Measurements from ENCODE around the gene GNAQ.

GRCh38 chr9:77847059-77847499 is 184.5 kb downstream of the GNAQ start:
- TF ChIP-seq CTCF (IDR thresholded peaks at IDR 0.05 in 2 of 3, conservative IDR thresholded peaks at IDR 0.05 in 1 of 3; ENCODE audit: borderline replicate concordance in 1 of 3, insufficient read depth in 1 of 3, low read depth in 2 of 3, low read length in 2 of 3) (no peak), JUND (IDR thresholded peaks at IDR 0.05) (no peak), POLR2A (IDR thresholded peaks at IDR 0.05; ENCODE audit: borderline replicate concordance, extremely low read depth, insufficient read depth, insufficient read length) (no peak), EZH2phosphoT487 (IDR thresholded peaks at IDR 0.05; ENCODE audit: borderline replicate concordance) (no peak), SP1 (IDR thresholded peaks at IDR 0.05; ENCODE audit: low read depth) (no peak), ELF1 (IDR thresholded peaks at IDR 0.05; ENCODE audit: borderline replicate concordance, low read depth) (no peak), EZH2 (IDR thresholded peaks at IDR 0.05) (no peak)
